ENCODE data around the gene CCNY. TPM values are rescaled to one million over a fixed set of nuclear protein-coding genes. Genes with fewer than 3 reads are reported as not detected.
"Not testable (repeated sequence)": the region's sequence is repeated elsewhere in the genome, so short reads cannot be mapped to it uniquely, and the experiment has no call there.

Gene CCNY
- total RNA-seq, 2 experiments from 2014 or later, result 42.2 to 48.8 TPM

- H3K4me3 Mint-ChIP-seq, result no peak overlapping the region
- H3K27me3 Mint-ChIP-seq, result no peaks in the 10 kb centered on the region
- TF ChIP-seq, protein P1, sequence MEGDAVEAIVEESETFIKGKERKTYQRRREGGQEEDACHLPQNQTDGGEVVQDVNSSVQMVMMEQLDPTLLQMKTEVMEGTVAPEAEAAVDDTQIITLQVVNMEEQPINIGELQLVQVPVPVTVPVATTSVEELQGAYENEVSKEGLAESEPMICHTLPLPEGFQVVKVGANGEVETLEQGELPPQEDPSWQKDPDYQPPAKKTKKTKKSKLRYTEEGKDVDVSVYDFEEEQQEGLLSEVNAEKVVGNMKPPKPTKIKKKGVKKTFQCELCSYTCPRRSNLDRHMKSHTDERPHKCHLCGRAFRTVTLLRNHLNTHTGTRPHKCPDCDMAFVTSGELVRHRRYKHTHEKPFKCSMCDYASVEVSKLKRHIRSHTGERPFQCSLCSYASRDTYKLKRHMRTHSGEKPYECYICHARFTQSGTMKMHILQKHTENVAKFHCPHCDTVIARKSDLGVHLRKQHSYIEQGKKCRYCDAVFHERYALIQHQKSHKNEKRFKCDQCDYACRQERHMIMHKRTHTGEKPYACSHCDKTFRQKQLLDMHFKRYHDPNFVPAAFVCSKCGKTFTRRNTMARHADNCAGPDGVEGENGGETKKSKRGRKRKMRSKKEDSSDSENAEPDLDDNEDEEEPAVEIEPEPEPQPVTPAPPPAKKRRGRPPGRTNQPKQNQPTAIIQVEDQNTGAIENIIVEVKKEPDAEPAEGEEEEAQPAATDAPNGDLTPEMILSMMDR (IDR thresholded peaks at IDR 0.05), result no peak
- ChIA-PET CTCF (no interaction called here), POLR2A (no interaction called here)
- peaks cover 8% of the 10 kb centered on the region for H3K4me1 Mint-ChIP-seq (ENCODE audit: low read depth)
- DNase-seq (no peak), ATAC-seq (no peak)
- peaks cover 27% of the 10 kb centered on the region for H3K9me3 Mint-ChIP-seq
- peaks cover 87% of the 10 kb centered on the region for H3K36me3 Mint-ChIP-seq (ENCODE audit: low read depth)
- intact Hi-C loops (cut with micrococcal nuclease), result no loop called here
- H3K27ac Mint-ChIP-seq, result no peak overlapping the region
Observed at GRCh38 chr10:35535136-35535535, 198.8 kb downstream of the CCNY start.

DNA sequence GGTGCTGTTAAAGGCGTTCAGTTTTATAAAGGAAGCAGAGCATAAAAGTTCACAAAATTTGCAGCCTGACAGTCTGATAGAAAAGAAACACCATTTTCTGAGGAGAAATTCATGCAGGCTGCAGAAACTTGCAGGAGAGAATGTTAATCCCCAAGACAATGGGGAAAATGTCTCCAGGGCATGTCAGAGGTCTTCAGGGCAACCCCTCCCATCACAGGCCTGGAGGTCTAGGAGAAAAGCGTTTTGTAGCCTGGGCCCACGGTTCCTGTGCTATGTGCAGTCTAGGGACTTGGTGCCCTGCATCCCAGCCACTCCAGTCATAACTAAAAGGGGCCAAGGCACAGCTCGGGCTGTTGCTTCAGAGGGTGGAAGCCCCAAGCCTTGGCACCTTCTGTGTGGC, 200.5 kb downstream of the CCNY start:
- no peak overlapping the region for H3K4me3 Mint-ChIP-seq
- peaks cover 19% of the 10 kb centered on the region for H3K4me1 Mint-ChIP-seq (ENCODE audit: low read depth)
- H3K27me3 Mint-ChIP-seq, result no peaks in the 10 kb centered on the region

DNA sequence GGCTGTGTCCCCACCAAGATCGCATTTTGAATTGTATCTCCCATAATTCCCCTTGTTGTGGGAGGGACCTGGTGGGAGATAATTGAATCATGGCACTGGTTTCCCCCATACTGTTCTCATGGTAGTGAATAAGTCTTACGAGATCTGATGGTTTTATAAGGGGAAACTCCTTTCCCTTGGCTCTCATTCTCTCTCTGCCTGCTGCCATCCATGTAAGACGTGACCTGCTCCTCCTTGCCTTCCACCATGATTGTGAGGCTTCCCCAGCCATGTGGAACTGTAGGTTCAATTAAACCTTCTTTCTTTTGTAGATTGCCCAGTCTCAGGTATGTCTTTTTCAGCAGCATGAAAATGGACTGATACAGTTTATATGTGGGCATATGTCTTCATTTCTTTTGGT, 201.6 kb downstream of the CCNY start:
- peaks cover 25% of the 10 kb centered on the region for H3K4me1 Mint-ChIP-seq (ENCODE audit: low read depth)
- H3K4me3 Mint-ChIP-seq; intact Hi-C loops (cut with micrococcal nuclease); POLR2A ChIA-PET; DNase-seq; CTCF ChIA-PET; H3K27me3 Mint-ChIP-seq; ATAC-seq; H3K27ac Mint-ChIP-seq: not testable (repeated sequence)
- H3K9me3 Mint-ChIP-seq, result peaks cover 27% of the 10 kb centered on the region
- peaks cover 79% of the 10 kb centered on the region for H3K36me3 Mint-ChIP-seq (ENCODE audit: low read depth)

More for the DNA sequence above, 200.5 kb downstream of the CCNY start:
- Mint-ChIP-seq H3K9me3 (peaks cover 27% of the 10 kb centered on the region), H3K27ac (no peak overlapping the region), H3K36me3 (ENCODE audit: low read depth) (peaks cover 84% of the 10 kb centered on the region)
- no peak for DNase-seq
- CTCF ChIA-PET, result no interaction called here
- POLR2A ChIA-PET, result no interaction called here
- TF ChIP-seq, protein P1 (IDR thresholded peaks at IDR 0.05), result no peak
- no peak for ATAC-seq
- intact Hi-C loops (cut with micrococcal nuclease), result no loop called here

- POLR2A ChIA-PET, result no interaction called here
- TF ChIP-seq, protein P1 (IDR thresholded peaks at IDR 0.05), result no peak
- CTCF ChIA-PET, result no interaction called here
- Mint-ChIP-seq H3K9me3 (peaks cover 15% of the 10 kb centered on the region), H3K36me3 (ENCODE audit: low read depth) (peaks cover 60% of the 10 kb centered on the region), H3K27me3 (no peaks in the 10 kb centered on the region), H3K4me1 (ENCODE audit: low read depth) (peaks cover 25% of the 10 kb centered on the region), H3K4me3 (no peak overlapping the region), H3K27ac (peak overlapping the region; percentile 84)
- intact Hi-C loops (cut with micrococcal nuclease), result no loop called here
- DNase-seq (no peak), ATAC-seq (no peak)
Observed at GRCh38 chr10:35540296-35541164, 204.2 kb downstream of the CCNY start.

- ChIA-PET CTCF (no interaction called here), POLR2A (interaction anchor here (0.6 kb wide), 1 partner anchor 176 kb away, joined by 3 read pairs; no protein-coding TSS in a partner anchor)
- TF ChIP-seq, protein P1 (IDR thresholded peaks at IDR 0.05), result no peak
- H3K9me3 Mint-ChIP-seq, result peaks cover 7% of the 10 kb centered on the region
- H3K36me3 Mint-ChIP-seq (ENCODE audit: low read depth), result peaks cover 49% of the 10 kb centered on the region
- peak overlapping the region; percentile 34 for H3K27ac Mint-ChIP-seq
- ATAC-seq (no peak), DNase-seq (no peak)
- intact Hi-C loops (cut with micrococcal nuclease), result no loop called here
- no peaks in the 10 kb centered on the region for H3K27me3 Mint-ChIP-seq
- peaks cover 25% of the 10 kb centered on the region for H3K4me1 Mint-ChIP-seq (ENCODE audit: low read depth)
- no peak overlapping the region for H3K4me3 Mint-ChIP-seq
Observed at GRCh38 chr10:35541720-35542119, 205.4 kb downstream of the CCNY start.

All from activated CD8-positive, alpha-beta T cell treated with anti-CD3 and anti-CD28 coated beads for 36 hours (primary cell).